Left ventricle myocardium superior (tissue), 1 donor: ENCODE data around the gene PLA2G12B. TPM values are rescaled to one million over a fixed set of nuclear protein-coding genes. Genes with fewer than 3 reads are reported as not detected.
"Not testable (repeated sequence)": the region's sequence is repeated elsewhere in the genome, so short reads cannot be mapped to it uniquely, and the experiment has no call there.

ENCODE experiments used
- ATAC-seq: fragments of 200-7000 bp; cut with Tn5 transposase; one replicate; pipeline ENCODE4 v1.9.1; 2020; ENCODE audit warnings: mild to moderate bottlenecking, moderate library complexity
- DNase-seq: peaks from one replicate; pipeline ENCODE4 v3.0.0-alpha.2; 2020
- intact Hi-C: fragments of 100-400 bp; cut with micrococcal nuclease; formaldehyde crosslinking; loops from one replicate; pipeline ENCODE4 v1.11.0; 2022
- long read RNA-seq: library from polyadenylated mRNA; unstranded; transcript quantifications from one replicate; pipeline ENCODE4 v2.0.0, GENCODE V29; 2021
- total RNA-seq: library from RNA; stranded (reverse); fragmentation: NEBNext Ultra II Directional; extraction: Animal tissue kit (Norgen Biotek cat#: 25700); gene quantifications from one replicate; pipeline ENCODE4 v1.2.1, GENCODE V29; 2021
- donor health status: DM: no; HTN: yes; CAD: no; lungs with severe emphysema.

PLA2G12B gene
- total RNA-seq: not detected
- long read RNA-seq: 0 reads

- intact Hi-C loops: no loop called here
- no peak for DNase-seq
- ATAC-seq: peak; percentile 73
Observed at GRCh38 chr10:72954596-72955554, at the start of gene PLA2G12B. Gene PLA2G12B, minus strand, starts transcription at chr10:72954806. Its CDS starts 121 bp downstream, at chr10:72954685.

- DNase-seq (no peak), ATAC-seq (no peak)
- intact Hi-C loops: no loop called here
Observed at GRCh38 chr10:73003822-73004221, 49.2 kb upstream of the PLA2G12B start.

GRCh38 chr10:73000973-73001372, 46.4 kb upstream of the PLA2G12B start:
- intact Hi-C loops: no loop called here
- ATAC-seq (no peak), DNase-seq (no peak)

- intact Hi-C loops: no loop called here
- no peak for ATAC-seq
- DNase-seq: no peak
Observed at GRCh38 chr10:72997099-72997498, 42.5 kb upstream of the PLA2G12B start.

GRCh38 chr10:72995459-72995858, 40.9 kb upstream of the PLA2G12B start:
- ATAC-seq, DNase-seq, intact Hi-C loops: not testable (repeated sequence)

GRCh38 chr10:72989771-72990170, 35.2 kb upstream of the PLA2G12B start:
- ATAC-seq, intact Hi-C loops, DNase-seq: not testable (repeated sequence)

GRCh38 chr10:72984618-72985017, 30.0 kb upstream of the PLA2G12B start:
- DNase-seq, intact Hi-C loops, ATAC-seq: not testable (repeated sequence)

- ATAC-seq (peak; percentile 54), DNase-seq (no peak)
- intact Hi-C loops: no loop called here
Observed at GRCh38 chr10:72981882-72982529, 27.4 kb upstream of the PLA2G12B start.

GRCh38 chr10:72981028-72981881, 26.6 kb upstream of the PLA2G12B start:
- peak; percentile 23 for DNase-seq
- intact Hi-C loops: no loop called here
- ATAC-seq: peak; percentile 47

- no peak for DNase-seq
- ATAC-seq: no peak
Observed at GRCh38 chr10:72980348-72980747, 25.7 kb upstream of the PLA2G12B start.

GRCh38 chr10:72979709-72980108, 25.1 kb upstream of the PLA2G12B start:
- DNase-seq: no peak
- intact Hi-C loops: no loop called here
- ATAC-seq: no peak

More at GRCh38 chr10:72980348-72980747, 25.7 kb upstream of the PLA2G12B start:
- intact Hi-C loops: no loop called here

- intact Hi-C loops: no loop called here
- no peak for DNase-seq
- ATAC-seq: no peak
Observed at GRCh38 chr10:72976886-72977285, 22.3 kb upstream of the PLA2G12B start.

GRCh38 chr10:72956001-72956400, 1.4 kb upstream of the PLA2G12B start:
- DNase-seq: no peak
- no peak for ATAC-seq
- intact Hi-C loops: no loop called here

GRCh38 chr10:72954230-72954595, 393 bp downstream of the PLA2G12B start:
- intact Hi-C loops: no loop called here
- ATAC-seq: no peak
- DNase-seq: no peak

- DNase-seq: peak; percentile 37
Observed at GRCh38 chr10:72953687-72954086, 919 bp downstream of the PLA2G12B start.

GRCh38 chr10:72952642-72953158, 1.9 kb downstream of the PLA2G12B start:
- intact Hi-C loops: no loop called here
- no peak for DNase-seq
- ATAC-seq: no peak

More at GRCh38 chr10:72953687-72954086, 919 bp downstream of the PLA2G12B start:
- intact Hi-C loops: no loop called here
- ATAC-seq: peak; percentile 78

GRCh38 chr10:72952189-72952588, 2.4 kb downstream of the PLA2G12B start:
- intact Hi-C loops: no loop called here
- ATAC-seq: no peak

GRCh38 chr10:72951760-72952159, 2.8 kb downstream of the PLA2G12B start:
- DNase-seq: no peak
- ATAC-seq: peak; percentile 35

More at GRCh38 chr10:72952189-72952588, 2.4 kb downstream of the PLA2G12B start:
- no peak for DNase-seq

GRCh38 chr10:72948762-72949161, 5.8 kb downstream of the PLA2G12B start:
- intact Hi-C loops: no loop called here
- no peak for ATAC-seq

More at GRCh38 chr10:72951760-72952159, 2.8 kb downstream of the PLA2G12B start:
- intact Hi-C loops: no loop called here

More at GRCh38 chr10:72948762-72949161, 5.8 kb downstream of the PLA2G12B start:
- DNase-seq: no peak
